ENCODE measurements around the gene TMEM187. TPM values are rescaled to one million over a fixed set of nuclear protein-coding genes. Genes with fewer than 3 reads are reported as not detected.

Gene TMEM187
- total RNA-seq, 4 donors from 2014 or later, result 1.5 to 9.5 (median 5.4) TPM

- no peak for ATAC-seq
- no CpG with 5 or more reads among the region's 44 CpGs for WGBS, 2 donors (ENCODE audit: low coverage in 1 of 2)
- Histone ChIP-seq H3K4me1 (peaks cover 0 to 56% (median 0%) of the 10 kb centered on the region in 3 donors), H3K27ac (peak overlapping the region; percentile 83 to 90 (median 88)), H3K4me3 (peak overlapping the region in 1 of 2 donors; percentile 44), H3K9me3 (no peaks in the 10 kb centered on the region), H3K27me3 (no peaks in the 10 kb centered on the region), H3K36me3 (peaks cover 0 to 91% of the 10 kb centered on the region in 2 donors)
- TF ChIP-seq POLR2A (IDR thresholded peaks at IDR 0.05), result no peak
- no peak for TF ChIP-seq EP300 (IDR thresholded peaks at IDR 0.05)
- no peak for TF ChIP-seq POLR2AphosphoS5 (IDR thresholded peaks at IDR 0.05)
- TF ChIP-seq CTCF (IDR thresholded peaks at IDR 0.05), result no peak
Measured at GRCh38 chrX:153954558-153955227, 17.9 kb upstream of the TMEM187 start.

DNA sequence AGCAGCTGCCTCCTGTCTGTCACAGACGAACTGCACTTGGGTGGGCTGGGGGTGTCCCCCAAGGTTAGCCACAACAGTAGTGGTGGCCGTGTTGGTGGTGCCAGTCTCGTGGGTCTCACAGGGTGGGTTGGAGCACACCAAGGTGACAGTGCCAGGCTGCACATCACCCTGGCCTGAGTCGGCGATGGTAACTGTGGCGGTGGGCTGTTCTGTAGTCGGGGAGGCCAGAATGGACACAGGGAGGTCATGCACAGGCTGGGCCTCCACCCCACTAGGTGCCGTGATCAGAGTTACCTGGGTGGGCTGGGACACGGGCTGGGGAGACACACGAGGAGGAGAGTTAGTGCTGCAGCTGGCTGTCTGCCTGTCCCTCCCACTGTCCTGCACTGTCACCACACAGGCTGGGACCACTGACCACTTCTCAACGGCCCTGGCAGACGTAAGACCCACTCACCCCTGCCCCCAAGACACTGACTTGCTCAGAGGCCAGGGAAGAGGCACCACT is 17.3 kb upstream of the TMEM187 start:
- TF ChIP-seq POLR2A (IDR thresholded peaks at IDR 0.05), result no peak
- TF ChIP-seq EP300 (IDR thresholded peaks at IDR 0.05), result no peak
- no peak for TF ChIP-seq CTCF (IDR thresholded peaks at IDR 0.05)
- no peak for TF ChIP-seq POLR2AphosphoS5 (IDR thresholded peaks at IDR 0.05)
- WGBS, 2 donors (ENCODE audit: low coverage in 1 of 2), result no CpG with 5 or more reads among the region's 12 CpGs
- Histone ChIP-seq H3K27me3 (no peaks in the 10 kb centered on the region), H3K27ac (peak overlapping the region in 3 of 4 donors; percentile 48 to 89 (median 86)), H3K4me1 (peaks cover 0 to 50% (median 0%) of the 10 kb centered on the region in 3 donors), H3K4me3 (no peak overlapping the region), H3K36me3 (peaks cover 0 to 91% of the 10 kb centered on the region in 2 donors), H3K9me3 (no peaks in the 10 kb centered on the region)
- no peak for ATAC-seq

DNA sequence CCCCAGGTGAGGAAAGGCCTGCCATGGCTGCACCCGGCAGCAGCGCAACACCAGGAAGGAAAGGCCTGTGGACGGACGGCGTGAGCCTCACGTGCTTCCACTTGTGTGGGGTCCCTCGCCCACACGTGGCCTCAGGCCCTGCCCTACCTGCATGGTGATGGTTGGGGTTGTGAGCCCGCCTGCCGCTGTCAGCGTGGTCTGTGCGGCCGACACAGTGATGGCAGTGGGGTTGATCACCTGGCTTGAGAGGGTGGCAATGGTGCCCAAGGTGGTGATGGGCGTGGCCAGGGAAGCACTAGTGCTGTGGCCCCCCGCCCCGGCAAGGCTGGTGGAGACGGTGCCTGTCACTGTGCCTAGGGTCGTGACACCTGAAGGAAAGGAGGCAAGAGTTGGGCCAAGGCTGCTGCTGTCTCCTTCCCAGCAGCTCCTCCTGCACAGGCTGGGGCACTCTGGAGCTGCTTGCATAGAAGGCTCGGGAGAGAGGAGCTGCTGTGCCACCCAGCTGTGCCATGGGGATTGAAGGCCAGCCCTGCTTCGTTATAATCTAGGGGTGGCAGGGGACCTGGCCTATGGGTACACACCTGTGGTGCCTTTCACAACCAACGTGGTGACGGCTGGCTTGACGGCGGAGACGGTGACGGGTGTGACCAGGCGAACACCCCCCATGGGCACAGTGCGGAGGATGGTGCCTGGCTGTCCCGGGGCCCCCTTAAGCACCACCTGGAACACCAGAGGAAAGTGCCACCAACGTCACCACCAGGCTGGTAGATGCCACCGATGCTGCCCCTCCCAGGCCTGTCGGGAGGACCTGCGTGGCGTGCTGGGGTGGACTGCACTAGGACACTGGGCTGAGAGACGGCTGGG is 16.3 kb upstream of the TMEM187 start:
- Histone ChIP-seq H3K9me3 (no peaks in the 10 kb centered on the region), H3K27ac (peak overlapping the region in 3 of 4 donors; percentile 48 to 89 (median 86)), H3K36me3 (peaks cover 0 to 91% of the 10 kb centered on the region in 2 donors), H3K4me3 (no peak overlapping the region), H3K4me1 (peaks cover 0 to 40% (median 0%) of the 10 kb centered on the region in 3 donors), H3K27me3 (no peaks in the 10 kb centered on the region)
- TF ChIP-seq EP300 (IDR thresholded peaks at IDR 0.05), result no peak
- TF ChIP-seq POLR2A (IDR thresholded peaks at IDR 0.05), result no peak
- no peak for TF ChIP-seq POLR2AphosphoS5 (IDR thresholded peaks at IDR 0.05)
- TF ChIP-seq CTCF (IDR thresholded peaks at IDR 0.05), result no peak
- no peak for ATAC-seq
- no CpG with 5 or more reads among the region's 35 CpGs for WGBS, 2 donors (ENCODE audit: low coverage in 1 of 2)

- H3K27me3 ChIP-seq, result no peaks in the 10 kb centered on the region
- no CpG with 5 or more reads among the region's 17 CpGs for WGBS, 2 donors (ENCODE audit: low coverage in 1 of 2)
- no peaks in the 10 kb centered on the region for H3K9me3 ChIP-seq
- H3K4me3 ChIP-seq, result no peak overlapping the region
- peaks cover 0 to 31% (median 0%) of the 10 kb centered on the region in 3 donors for H3K4me1 ChIP-seq
- H3K36me3 ChIP-seq, result peaks cover 0 to 91% of the 10 kb centered on the region in 2 donors
- peak overlapping the region in 3 of 4 donors; percentile 10 to 89 (median 31) for H3K27ac ChIP-seq
- no peak for TF ChIP-seq EP300 (IDR thresholded peaks at IDR 0.05)
- TF ChIP-seq POLR2A (IDR thresholded peaks at IDR 0.05), result no peak
- TF ChIP-seq POLR2AphosphoS5 (IDR thresholded peaks at IDR 0.05), result no peak
- TF ChIP-seq CTCF (IDR thresholded peaks at IDR 0.05), result no peak
- ATAC-seq, result no peak
Measured at GRCh38 chrX:153957224-153957623, 15.3 kb upstream of the TMEM187 start.
